Amniotic stem cell (primary cell): ENCODE results near the gene TMEM176B.
"Not testable (repeated sequence)": the region's sequence is repeated elsewhere in the genome, so short reads cannot be mapped to it uniquely, and the experiment has no call there.

Experiments used
- DNase-seq: peaks from one replicate; lab custom pipeline; 2025; lab: John Stamatoyannopoulos, UW

TMEM176B gene

GRCh38 chr7:150790416-150791075, 9.6 kb downstream of the TMEM176B start:
- no peak for DNase-seq

DNA sequence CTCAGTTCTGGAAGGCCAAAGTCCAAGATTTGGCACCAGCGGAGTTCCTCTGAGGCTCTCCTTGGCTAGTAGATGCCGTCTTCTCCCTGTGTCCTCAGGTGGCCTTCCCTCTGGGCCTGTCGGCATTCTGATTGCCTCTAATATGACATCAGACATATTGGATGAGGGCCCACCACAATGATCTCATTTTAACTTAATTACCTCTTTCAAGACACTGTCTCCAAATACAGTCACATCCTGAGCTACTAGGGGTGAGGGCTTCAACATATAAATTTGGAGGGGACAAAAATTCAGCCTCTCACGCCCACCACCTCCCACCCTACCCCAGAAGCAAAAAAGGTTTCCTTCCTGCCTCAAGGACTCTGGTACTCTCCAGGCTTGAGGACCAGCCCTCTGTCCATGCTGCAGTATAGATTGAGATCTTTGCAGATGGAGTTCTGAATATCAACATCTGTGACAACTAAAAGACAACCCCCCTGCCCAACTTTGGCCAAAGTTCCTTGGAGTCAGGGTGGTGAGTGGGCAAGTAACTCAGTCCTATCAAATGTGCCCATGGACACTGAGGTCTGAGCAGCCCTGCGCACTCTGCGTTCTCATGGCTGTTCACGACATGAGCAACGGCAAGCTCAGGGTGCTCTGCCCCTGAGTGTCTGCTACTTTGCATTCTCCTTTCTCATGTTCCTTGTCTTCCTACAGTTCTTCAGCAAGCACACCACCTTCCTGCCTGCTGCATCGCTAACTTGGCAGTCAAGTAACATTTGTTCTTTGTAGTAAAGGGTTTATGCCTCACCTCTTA, 11.5 kb downstream of the TMEM176B start:
- DNase-seq, result no peak

DNA sequence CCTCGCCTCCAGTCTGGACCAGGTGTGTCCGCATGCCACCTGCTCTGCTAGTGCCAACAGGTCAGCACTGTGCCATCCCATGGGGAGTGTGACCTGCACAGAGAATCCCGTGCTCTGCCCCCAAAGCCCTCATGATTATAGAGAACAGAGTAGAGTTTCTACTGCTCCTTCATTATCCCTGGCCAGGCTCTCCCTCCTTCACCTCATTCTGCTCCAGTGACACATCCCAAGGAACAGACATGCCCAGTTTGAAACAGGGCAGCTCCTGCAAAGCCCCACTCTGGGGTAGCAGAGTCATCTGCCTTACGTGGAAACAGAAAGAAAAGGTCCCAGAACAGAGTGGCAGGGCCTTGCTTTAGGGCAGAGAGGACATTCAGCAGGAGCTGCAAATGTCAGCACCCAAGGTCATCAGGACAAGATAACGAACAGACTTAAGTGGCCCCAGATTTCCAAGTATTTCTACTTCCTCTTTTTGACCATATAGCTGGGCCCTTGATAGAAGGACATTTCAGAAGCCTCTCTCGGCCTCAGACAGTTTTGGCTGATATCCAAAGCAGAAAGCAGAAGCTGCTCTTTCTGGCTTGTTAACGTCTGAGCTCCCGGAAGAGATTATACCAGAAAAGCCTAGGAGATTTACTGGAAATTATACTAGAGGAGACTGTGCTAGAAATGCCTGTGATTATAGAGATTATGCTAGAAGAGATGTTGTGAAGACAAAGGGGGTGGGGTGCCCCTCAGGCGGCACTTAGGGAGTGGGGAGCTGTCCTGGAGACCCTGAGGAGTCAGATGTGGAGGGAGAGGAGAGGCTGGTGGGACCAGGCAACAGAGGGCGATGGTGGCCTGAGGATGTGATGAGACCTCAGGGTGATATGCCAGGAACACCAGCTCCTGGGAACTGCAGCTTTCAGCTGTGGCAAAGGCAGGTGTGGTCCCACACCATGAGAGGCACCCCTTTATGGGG, 12.6 kb downstream of the TMEM176B start:
- no peak for DNase-seq

DNA sequence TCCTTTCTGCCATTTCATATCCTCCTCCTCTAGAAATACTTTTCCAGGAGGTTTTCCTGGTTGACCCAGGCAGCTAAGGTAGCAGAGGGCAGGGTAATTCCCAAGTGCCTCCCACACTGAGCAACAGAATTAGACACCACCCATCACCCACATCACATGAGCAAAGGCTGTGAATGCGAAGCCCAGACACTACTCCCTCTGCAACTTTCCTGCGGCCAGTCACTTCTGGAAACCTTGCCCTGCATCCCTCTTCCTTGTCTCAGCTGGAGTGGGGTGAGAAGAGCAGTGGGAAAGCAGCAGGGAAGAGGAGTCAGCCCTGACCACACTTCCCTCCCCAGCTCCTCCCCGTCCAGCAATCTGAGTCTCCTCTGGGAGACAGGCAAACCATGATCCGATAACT, 15.2 kb downstream of the TMEM176B start:
- DNase-seq, result no peak

DNA sequence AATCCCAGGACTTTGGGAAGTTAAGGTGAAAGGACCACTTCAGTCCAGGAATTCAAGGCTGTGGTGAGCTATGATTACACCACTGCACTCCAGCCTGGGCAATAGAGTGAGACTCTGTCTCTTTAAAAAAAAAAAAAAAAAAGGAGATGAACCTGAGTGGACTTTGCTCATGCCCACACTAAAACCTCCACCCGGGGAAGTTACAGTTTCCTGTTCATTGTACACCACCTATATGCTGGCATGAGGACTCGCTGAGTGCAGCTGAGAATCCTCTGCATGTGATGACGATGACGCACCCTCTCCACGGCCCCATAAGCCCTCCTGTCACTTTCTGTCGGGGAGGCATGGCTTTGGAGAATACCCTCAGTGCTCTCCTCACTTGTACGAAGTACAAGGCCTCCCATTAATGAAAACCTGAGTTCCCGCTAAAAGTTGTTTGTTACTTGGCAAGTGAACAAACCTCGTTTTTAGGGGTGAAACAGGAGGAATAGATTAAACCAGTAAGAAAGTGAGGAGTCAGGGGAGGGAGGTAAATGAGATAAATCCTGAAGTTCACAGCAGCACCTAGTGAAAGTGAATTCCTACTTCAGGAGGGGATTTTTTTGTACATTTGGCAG, 15.9 kb downstream of the TMEM176B start:
- DNase-seq, result no peak

- no peak for DNase-seq
These were observed 18.2 kb downstream of the TMEM176B start for GRCh38 chr7:150781961-150782360.

DNA sequence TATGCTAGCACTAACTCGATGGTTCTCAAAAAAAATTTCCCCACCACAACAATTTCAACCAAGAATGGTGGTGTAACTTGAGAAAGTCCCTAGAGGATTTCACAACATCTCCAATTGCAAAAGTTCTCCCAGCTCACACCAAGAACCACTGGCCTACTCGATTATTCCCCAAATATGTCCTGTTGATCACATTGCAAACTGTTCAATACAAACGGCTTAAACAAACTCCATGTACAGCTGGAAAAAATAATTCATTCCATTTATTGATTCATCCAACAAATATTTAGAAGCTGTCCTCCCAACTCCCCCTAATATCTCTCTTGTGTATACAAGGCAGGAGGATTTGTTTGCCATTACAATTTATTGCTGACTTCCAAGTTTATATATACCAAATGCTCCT, 19.1 kb downstream of the TMEM176B start:
- no peak for DNase-seq

DNA sequence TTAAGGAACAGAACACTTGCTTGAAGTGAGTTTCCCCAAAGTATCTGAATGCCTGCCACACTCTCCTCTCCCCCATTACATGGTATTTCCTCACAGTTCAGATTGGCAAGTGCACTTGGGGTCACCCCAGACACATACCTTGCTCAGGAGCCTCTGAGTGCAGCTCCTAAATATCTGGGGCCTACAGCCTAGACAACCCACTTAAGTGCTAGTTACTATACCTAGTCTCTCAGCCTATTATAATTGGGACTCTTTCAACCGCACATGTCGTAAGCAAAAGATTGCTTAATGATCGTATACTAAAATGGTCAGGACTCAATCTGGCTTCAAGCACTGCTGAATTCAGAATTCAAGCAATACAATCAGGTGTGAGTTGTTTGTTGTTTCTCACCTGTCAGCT, 19.9 kb downstream of the TMEM176B start:
- DNase-seq, result no peak

DNA sequence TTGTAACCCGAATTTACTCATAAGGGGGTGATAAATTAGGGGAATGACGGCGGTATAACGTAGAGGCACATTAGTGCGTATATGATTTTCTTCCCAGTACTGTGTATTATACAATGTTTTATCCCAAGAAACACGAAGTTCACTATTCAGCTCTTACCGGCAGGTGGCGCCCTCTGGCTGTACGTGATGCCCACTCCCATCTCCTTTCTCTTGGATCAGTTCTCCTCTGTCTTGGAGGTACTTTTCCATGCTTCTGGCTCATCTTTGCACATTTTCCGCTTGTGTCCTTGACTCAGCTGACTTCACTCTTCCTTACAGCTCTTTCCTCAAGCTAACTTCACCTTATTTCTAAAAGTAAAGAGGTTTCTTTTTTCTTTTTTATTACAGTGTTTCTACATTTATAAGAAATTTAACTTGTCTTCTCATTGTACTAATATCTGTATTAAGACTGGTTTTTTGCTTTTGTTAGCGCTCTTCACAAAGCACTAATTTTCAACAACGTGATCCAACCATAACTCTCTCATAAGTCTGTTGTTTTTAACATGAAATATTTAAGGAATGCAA, 21.3 kb downstream of the TMEM176B start:
- peak; percentile 8 for DNase-seq

GRCh38 chr7:150778014-150778737, 22.0 kb downstream of the TMEM176B start:
- no peak for DNase-seq

- DNase-seq, result not testable (repeated sequence)
These were observed 26.0 kb downstream of the TMEM176B start for GRCh38 chr7:150774131-150774530.

GRCh38 chr7:150769768-150770167, 30.4 kb downstream of the TMEM176B start:
- no peak for DNase-seq

DNA sequence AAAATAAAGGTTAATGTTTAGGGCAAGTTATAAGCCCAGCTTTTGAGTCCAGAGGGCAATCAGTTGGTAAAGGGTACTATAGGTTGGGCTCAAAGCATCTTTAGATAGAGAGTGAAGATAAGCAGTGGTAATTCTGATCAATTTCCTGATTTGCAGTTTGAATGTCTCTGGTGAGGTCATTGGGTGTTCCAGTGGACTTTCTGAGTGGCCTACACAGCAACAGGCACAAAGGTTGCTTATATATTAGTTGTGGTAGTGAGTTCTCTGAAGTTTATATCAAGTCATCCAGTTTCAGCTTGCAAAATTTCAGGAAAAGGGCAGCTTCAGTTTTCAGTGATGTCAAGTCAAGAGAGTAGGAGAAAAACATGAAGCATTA, 33.8 kb downstream of the TMEM176B start:
- DNase-seq, result no peak

GRCh38 chr7:150759479-150759878, 40.7 kb downstream of the TMEM176B start:
- DNase-seq, result no peak

DNA sequence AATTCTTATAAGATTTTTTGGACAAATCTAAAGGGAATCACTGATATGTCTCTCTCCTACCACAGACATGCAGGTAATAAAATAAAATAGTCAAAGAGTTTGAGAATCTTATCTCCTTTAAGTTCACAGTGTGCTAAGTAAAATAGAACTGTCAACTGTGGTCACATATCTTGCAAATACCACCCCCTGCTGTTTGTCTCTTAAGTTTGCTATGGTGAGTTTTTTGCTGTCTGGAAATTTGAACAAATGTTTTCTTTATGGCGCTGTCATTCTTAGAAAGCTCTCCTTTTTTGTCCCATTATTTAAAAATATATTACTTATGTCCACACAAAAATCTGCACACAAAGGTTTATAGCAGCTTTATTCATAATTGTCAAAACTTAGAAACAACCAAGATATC, 43.3 kb downstream of the TMEM176B start:
- no peak for DNase-seq

- no peak for DNase-seq
These were observed 44.0 kb downstream of the TMEM176B start for GRCh38 chr7:150756166-150756565.

GRCh38 chr7:150755473-150756099, 44.6 kb downstream of the TMEM176B start:
- DNase-seq, result no peak

- DNase-seq, result no peak
These were observed 45.2 kb downstream of the TMEM176B start for GRCh38 chr7:150754951-150755350.

GRCh38 chr7:150753826-150754603, 46.1 kb downstream of the TMEM176B start:
- no peak for DNase-seq

GRCh38 chr7:150753239-150753638, 46.9 kb downstream of the TMEM176B start:
- no peak for DNase-seq
